WTC11 (cell line): ENCODE data around the gene CRACDL.

ENCODE experiments used
- JUN ChIP-seq: sonication (generic); formaldehyde crosslinking; IDR thresholded peaks from 2 replicates; pipeline ENCODE4 v1.8.0; 2023; ENCODE audit warnings: mild to moderate bottlenecking, missing genetic modification reagents
- NR2C2 ChIP-seq: sonication (generic); formaldehyde crosslinking; IDR thresholded peaks from 2 replicates; pipeline ENCODE4 v1.8.0; 2022; ENCODE audit warnings: mild to moderate bottlenecking, missing genetic modification reagents
- PRRX2 ChIP-seq: fragments of 250-450 bp; sonication (Bioruptor Pico); IDR thresholded peaks from 2 replicates; pipeline ENCODE4 v1.8.0; 2021; ENCODE audit warnings: mild to moderate bottlenecking
- SMAD3 ChIP-seq: sonication (generic); formaldehyde crosslinking; IDR thresholded peaks from 2 replicates; pipeline ENCODE4 v1.8.0; 2022; ENCODE audit warnings: missing genetic modification reagents, mild to moderate bottlenecking, borderline replicate concordance
- SP1 ChIP-seq: sonication (generic); formaldehyde crosslinking; conservative IDR thresholded peaks from 2 replicates; pipeline ENCODE4 v1.8.1; 2022; ENCODE audit warnings: missing genetic modification reagents
- TF ChIP-seq, protein P1 (sequence below): fragments of 200-600 bp; IDR thresholded peaks from 2 replicates; pipeline ENCODE4 v1.8.0; 2022; ENCODE audit warnings: antibody characterized with exemption

DNA sequence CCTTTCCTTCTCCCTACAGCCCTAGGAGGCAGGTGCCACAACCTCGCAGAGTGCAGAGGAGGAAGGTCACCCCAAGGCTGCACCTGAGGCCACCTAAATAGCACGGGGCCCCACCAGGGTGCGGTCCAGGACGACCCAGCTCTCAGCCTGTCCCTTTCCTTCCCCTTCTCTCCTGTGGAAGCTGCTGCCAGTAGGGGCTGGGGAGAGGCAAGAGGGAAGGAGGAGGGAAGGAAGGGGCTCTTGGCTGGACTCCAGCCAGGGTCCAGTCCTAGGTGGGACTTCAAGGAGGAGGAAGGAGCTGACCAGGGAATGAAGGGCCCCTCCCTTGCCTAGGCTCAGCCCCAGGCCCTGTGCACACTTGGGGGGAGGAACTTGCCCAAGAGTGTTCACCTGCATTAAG, 11.1 kb downstream of the CRACDL start:
- TF ChIP-seq NR2C2 (CRISPR knock-in tag): no peak
- TF ChIP-seq, protein P1, sequence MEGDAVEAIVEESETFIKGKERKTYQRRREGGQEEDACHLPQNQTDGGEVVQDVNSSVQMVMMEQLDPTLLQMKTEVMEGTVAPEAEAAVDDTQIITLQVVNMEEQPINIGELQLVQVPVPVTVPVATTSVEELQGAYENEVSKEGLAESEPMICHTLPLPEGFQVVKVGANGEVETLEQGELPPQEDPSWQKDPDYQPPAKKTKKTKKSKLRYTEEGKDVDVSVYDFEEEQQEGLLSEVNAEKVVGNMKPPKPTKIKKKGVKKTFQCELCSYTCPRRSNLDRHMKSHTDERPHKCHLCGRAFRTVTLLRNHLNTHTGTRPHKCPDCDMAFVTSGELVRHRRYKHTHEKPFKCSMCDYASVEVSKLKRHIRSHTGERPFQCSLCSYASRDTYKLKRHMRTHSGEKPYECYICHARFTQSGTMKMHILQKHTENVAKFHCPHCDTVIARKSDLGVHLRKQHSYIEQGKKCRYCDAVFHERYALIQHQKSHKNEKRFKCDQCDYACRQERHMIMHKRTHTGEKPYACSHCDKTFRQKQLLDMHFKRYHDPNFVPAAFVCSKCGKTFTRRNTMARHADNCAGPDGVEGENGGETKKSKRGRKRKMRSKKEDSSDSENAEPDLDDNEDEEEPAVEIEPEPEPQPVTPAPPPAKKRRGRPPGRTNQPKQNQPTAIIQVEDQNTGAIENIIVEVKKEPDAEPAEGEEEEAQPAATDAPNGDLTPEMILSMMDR: no peak
- no peak for TF ChIP-seq SMAD3 (CRISPR knock-in tag)
- no peak for TF ChIP-seq PRRX2
- TF ChIP-seq JUN (CRISPR knock-in tag): no peak
- no peak for TF ChIP-seq SP1 (CRISPR knock-in tag)
